DND-41 (cell line): ENCODE results near the gene TRAPPC2B.

Experiments used
- ATAC-seq: fragments of 200-7000 bp; cut with Tn5 transposase; 3 replicates; pipeline ENCODE4 v1.9.1; 2021; ENCODE audit warnings: low read depth; ENCODE audit not compliant: insufficient read depth
- DNase-seq: peaks from one replicate; pipeline ENCODE4 v3.0.0-alpha.2; 2020
- H2AFZ ChIP-seq: 2 replicates; pipeline ENCODE4 v1.6.0; 2012; ENCODE audit warnings: low read depth, low read length
- H3K27ac ChIP-seq: 2 replicates; pipeline ENCODE4 v1.5.1; 2012; ENCODE audit warnings: low read length, inconsistent platforms
- H3K27me3 ChIP-seq: fragments of 200-600 bp; sonication (generic); 2 replicates; pipeline ENCODE4 v1.6.0; 2012; ENCODE audit warnings: low read length, mild to moderate bottlenecking, inconsistent platforms; ENCODE audit not compliant: insufficient read depth, poor library complexity
- H3K36me3 ChIP-seq: 2 replicates; pipeline ENCODE4 v1.5.1; 2012; ENCODE audit warnings: low read length, inconsistent platforms; ENCODE audit not compliant: insufficient read depth
- H3K4me1 ChIP-seq: 2 replicates; pipeline ENCODE4 v1.5.1; 2012; ENCODE audit warnings: mild to moderate bottlenecking, low read length; ENCODE audit not compliant: insufficient read depth
- H3K4me2 ChIP-seq: 2 replicates; pipeline ENCODE4 v1.6.0; 2012; ENCODE audit warnings: mild to moderate bottlenecking, moderate library complexity, low read length, inconsistent platforms; ENCODE audit not compliant: insufficient read depth
- H3K4me3 ChIP-seq, 2 experiments: fragments of 200-600 bp in 1 of 2; shearing (Covaris generic) in 1 of 2; 2 replicates each; pipeline ENCODE4 v1.5.1; 2012 to 2016; ENCODE audit warnings: inconsistent platforms in 2 of 2, low read length in 2 of 2, mild to moderate bottlenecking in 2 of 2, low read depth in 1 of 2, moderate library complexity in 1 of 2
- H3K79me2 ChIP-seq: 2 replicates; pipeline ENCODE4 v1.6.0; 2012; ENCODE audit warnings: low read length, inconsistent platforms; ENCODE audit not compliant: insufficient read depth
- H3K9ac ChIP-seq: 2 replicates; pipeline ENCODE4 v1.6.0; 2012; ENCODE audit warnings: low read depth, mild to moderate bottlenecking, inconsistent platforms, low read length, moderate library complexity
- H3K9me3 ChIP-seq: 2 replicates; pipeline ENCODE4 v1.5.1; 2012; ENCODE audit warnings: low read length, moderate library complexity, mild to moderate bottlenecking, inconsistent platforms; ENCODE audit not compliant: insufficient read depth, severe bottlenecking
- H4K20me1 ChIP-seq: 2 replicates; pipeline ENCODE4 v1.6.0; 2012; ENCODE audit warnings: low read length; ENCODE audit not compliant: insufficient read depth
- EZH2 ChIP-seq: IDR thresholded peaks from 3 replicates; pipeline ENCODE4 v1.6.1; 2012; ENCODE audit warnings: borderline replicate concordance, low read depth, mild to moderate bottlenecking, moderate library complexity, low read length, inconsistent platforms; ENCODE audit not compliant: severe bottlenecking
- TF ChIP-seq, protein P1 (sequence below): IDR thresholded peaks from 2 replicates; pipeline ENCODE4 v1.5.1; 2012; ENCODE audit warnings: borderline replicate concordance, low read length, moderate library complexity, mild to moderate bottlenecking; ENCODE audit not compliant: poor library complexity, severe bottlenecking; ENCODE audit errors: extremely low read depth

The TRAPPC2B gene

GRCh38 chr19:57320180-57321084, 42.9 kb upstream of the TRAPPC2B start, which contains the start of gene ZNF543:
TSS of gene ZNF543 (plus strand) at chr19:57320472. CDS start at chr19:57320854, 382 bp downstream.
- Histone ChIP-seq H2AFZ (peak within 1 kb of the TSS; percentile 86), H3K27ac (peak within 1 kb of the TSS; percentile 87)

GRCh38 chr19:57321116-57321515, 42.2 kb upstream of the TRAPPC2B start:
- H4K20me1 ChIP-seq = peaks cover 19% of the 10 kb centered on the region
- no peak for DNase-seq
- H2AFZ ChIP-seq = peak overlapping the region; percentile 86; the same call in 1 of the 2 replicates
- H3K4me2 ChIP-seq = peak overlapping the region; percentile 94
- peaks cover 37% of the 10 kb centered on the region for H3K36me3 ChIP-seq
- peak overlapping the region; percentile 87 for H3K27ac ChIP-seq
- peaks cover 42% of the 10 kb centered on the region for H3K79me2 ChIP-seq
- peaks cover 27% of the 10 kb centered on the region for H3K4me1 ChIP-seq
- no peaks in the 10 kb centered on the region for H3K27me3 ChIP-seq
- no peaks in the 10 kb centered on the region for H3K9me3 ChIP-seq
- TF ChIP-seq, protein P1, sequence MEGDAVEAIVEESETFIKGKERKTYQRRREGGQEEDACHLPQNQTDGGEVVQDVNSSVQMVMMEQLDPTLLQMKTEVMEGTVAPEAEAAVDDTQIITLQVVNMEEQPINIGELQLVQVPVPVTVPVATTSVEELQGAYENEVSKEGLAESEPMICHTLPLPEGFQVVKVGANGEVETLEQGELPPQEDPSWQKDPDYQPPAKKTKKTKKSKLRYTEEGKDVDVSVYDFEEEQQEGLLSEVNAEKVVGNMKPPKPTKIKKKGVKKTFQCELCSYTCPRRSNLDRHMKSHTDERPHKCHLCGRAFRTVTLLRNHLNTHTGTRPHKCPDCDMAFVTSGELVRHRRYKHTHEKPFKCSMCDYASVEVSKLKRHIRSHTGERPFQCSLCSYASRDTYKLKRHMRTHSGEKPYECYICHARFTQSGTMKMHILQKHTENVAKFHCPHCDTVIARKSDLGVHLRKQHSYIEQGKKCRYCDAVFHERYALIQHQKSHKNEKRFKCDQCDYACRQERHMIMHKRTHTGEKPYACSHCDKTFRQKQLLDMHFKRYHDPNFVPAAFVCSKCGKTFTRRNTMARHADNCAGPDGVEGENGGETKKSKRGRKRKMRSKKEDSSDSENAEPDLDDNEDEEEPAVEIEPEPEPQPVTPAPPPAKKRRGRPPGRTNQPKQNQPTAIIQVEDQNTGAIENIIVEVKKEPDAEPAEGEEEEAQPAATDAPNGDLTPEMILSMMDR = no peak
- TF ChIP-seq EZH2 = no peak
- peak overlapping the region; percentile 70 to 92 for H3K4me3 ChIP-seq
- ATAC-seq = no peak
- H3K9ac ChIP-seq = peak overlapping the region; percentile 87

More at GRCh38 chr19:57320180-57321084, 42.9 kb upstream of the TRAPPC2B start, which contains the start of gene ZNF543:
- peak; percentile 96 for DNase-seq
- H3K9ac ChIP-seq = peak within 1 kb of the TSS; percentile 87
- no peaks in the 10 kb centered on the region for H3K9me3 ChIP-seq
- peak within 1 kb of the TSS; percentile 94 for H3K4me2 ChIP-seq
- ATAC-seq = peak; percentile 98
- H3K4me1 ChIP-seq = peaks cover 27% of the 10 kb centered on the region
- peaks cover 30% of the 10 kb centered on the region for H3K36me3 ChIP-seq
- peaks cover 42% of the 10 kb centered on the region for H3K79me2 ChIP-seq
- peak within 1 kb of the TSS; percentile 70 to 92 for H3K4me3 ChIP-seq
- TF ChIP-seq, protein P1 = peak; percentile 13
- no peak for TF ChIP-seq EZH2
- H4K20me1 ChIP-seq = peaks cover 19% of the 10 kb centered on the region
- H3K27me3 ChIP-seq = no peaks in the 10 kb centered on the region

DNA sequence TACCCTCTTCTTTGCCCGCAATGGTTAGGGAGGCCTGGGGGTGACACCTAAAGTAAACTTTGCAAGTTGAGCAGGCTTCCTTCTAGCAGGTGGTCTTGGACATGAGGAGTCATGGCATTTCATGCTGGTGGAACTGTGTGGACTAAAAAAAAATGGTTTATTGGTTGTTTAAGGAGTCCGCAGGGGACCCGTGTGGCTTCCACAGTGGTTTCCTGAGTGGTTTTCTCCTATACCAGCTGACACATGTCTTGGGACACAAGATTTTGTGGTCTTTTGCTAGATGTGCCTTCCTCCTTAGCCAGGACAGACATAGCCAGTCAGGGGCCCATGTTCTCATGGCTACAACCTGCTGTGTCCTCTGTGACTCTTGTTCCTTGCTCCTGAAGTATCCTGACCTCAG, 41.6 kb upstream of the TRAPPC2B start:
- H2AFZ ChIP-seq = no peak overlapping the region
- peak overlapping the region; percentile 87; the same call in 1 of the 2 replicates for H3K27ac ChIP-seq
- peak overlapping the region; percentile 87 for H3K9ac ChIP-seq
- DNase-seq (no peak), ATAC-seq (no peak)
- H3K9me3 ChIP-seq = no peaks in the 10 kb centered on the region
- peaks cover 42% of the 10 kb centered on the region for H3K79me2 ChIP-seq
- H4K20me1 ChIP-seq = peaks cover 19% of the 10 kb centered on the region
- H3K36me3 ChIP-seq = peaks cover 43% of the 10 kb centered on the region
- peaks cover 27% of the 10 kb centered on the region for H3K4me1 ChIP-seq
- H3K4me3 ChIP-seq = peak overlapping the region; percentile 70 to 92
- no peaks in the 10 kb centered on the region for H3K27me3 ChIP-seq
- TF ChIP-seq EZH2 = no peak
- TF ChIP-seq, protein P1 = no peak
- peak overlapping the region; percentile 94 for H3K4me2 ChIP-seq
